Measurements from ENCODE around the gene CDYL.

CDYL gene

GRCh38 chr6:4936681-4937041 is 160.5 kb downstream of the CDYL start:
- peak; percentile 86 for DNase-seq (ENCODE audit: low read depth)
- TF ChIP-seq CTCF (conservative IDR thresholded peaks at IDR 0.05; ENCODE audit: low read depth, low read length): peak; percentile 67

GRCh38 chr6:4937414-4937813 is 161.2 kb downstream of the CDYL start:
- no peak overlapping the region for H3K4me3 ChIP-seq (ENCODE audit: low read depth, low read length)
- no peak for TF ChIP-seq CTCF (conservative IDR thresholded peaks at IDR 0.05; ENCODE audit: low read depth, low read length)
- no peak for DNase-seq (ENCODE audit: low read depth)

More at GRCh38 chr6:4936681-4937041, 160.5 kb downstream of the CDYL start:
- no peak overlapping the region for H3K4me3 ChIP-seq (ENCODE audit: low read depth, low read length)

- DNase-seq (ENCODE audit: low read depth): no peak
- no peak overlapping the region for H3K4me3 ChIP-seq (ENCODE audit: low read depth, low read length)
- no peak for TF ChIP-seq CTCF (conservative IDR thresholded peaks at IDR 0.05; ENCODE audit: low read depth, low read length)
Measured at GRCh38 chr6:4939241-4939640, 163.0 kb downstream of the CDYL start.

- no peak overlapping the region for H3K4me3 ChIP-seq (ENCODE audit: low read depth, low read length)
- DNase-seq (ENCODE audit: low read depth): peak; percentile 33
- TF ChIP-seq CTCF (conservative IDR thresholded peaks at IDR 0.05; ENCODE audit: low read depth, low read length): no peak
Measured at GRCh38 chr6:4940416-4940815, 164.2 kb downstream of the CDYL start.

- no peak for TF ChIP-seq CTCF (conservative IDR thresholded peaks at IDR 0.05; ENCODE audit: low read depth, low read length)
- H3K4me3 ChIP-seq (ENCODE audit: low read depth, low read length): no peak overlapping the region
- peak; percentile 97 for DNase-seq (ENCODE audit: low read depth)
Measured at GRCh38 chr6:4941782-4942672, 165.8 kb downstream of the CDYL start.

- H3K4me3 ChIP-seq (ENCODE audit: low read depth, low read length): no peak overlapping the region
- no peak for DNase-seq (ENCODE audit: low read depth)
- no peak for TF ChIP-seq CTCF (conservative IDR thresholded peaks at IDR 0.05; ENCODE audit: low read depth, low read length)
Measured at GRCh38 chr6:4942673-4943009, 166.4 kb downstream of the CDYL start.

GRCh38 chr6:4943716-4944115 is 167.5 kb downstream of the CDYL start:
- no peak for TF ChIP-seq CTCF (conservative IDR thresholded peaks at IDR 0.05; ENCODE audit: low read depth, low read length)
- peak; percentile 32 for DNase-seq (ENCODE audit: low read depth)
- H3K4me3 ChIP-seq (ENCODE audit: low read depth, low read length): no peak overlapping the region
